A549 (cell line): Measurements from ENCODE around the gene SLC25A36.

Source experiments
- BHLHE40 ChIP-seq: IDR thresholded peaks from 2 replicates; pipeline ENCODE4 v1.6.1; 2012; ENCODE audit warnings: low read depth, low read length, inconsistent platforms
- CTCF ChIP-seq: fragments of >200 bp; sonication (Bioruptor Twin); formaldehyde crosslinking; IDR thresholded peaks from 3 replicates; pipeline ENCODE4 v1.5.1; 2016
- EP300 ChIP-seq, 2 experiments: fragments of >200 bp; sonication (Bioruptor Twin); formaldehyde crosslinking; IDR thresholded peaks; 2 replicates in 1 of 2; 3 replicates in 1 of 2; pipeline ENCODE4 v1.6.1; 2016 to 2017
- HOXB5 ChIP-seq: fragments of 250-450 bp; sonication (Bioruptor Pico); IDR thresholded peaks from 2 replicates; pipeline ENCODE4 v1.5.0; 2020; ENCODE audit warnings: mild to moderate bottlenecking, moderate library complexity
- MAZ ChIP-seq: fragments of 150-350 bp; IDR thresholded peaks from 2 replicates; pipeline ENCODE4 v1.6.1; 2014; ENCODE audit warnings: antibody characterized with exemption, low read depth, low read length, borderline replicate concordance
- POLR2A ChIP-seq: IDR thresholded peaks from 2 replicates; pipeline ENCODE4 v1.6.1; 2012; ENCODE audit warnings: mild to moderate bottlenecking, low read length
- RAD21 ChIP-seq, 2 experiments: fragments of >200 bp in 1 of 2; sonication (Bioruptor Twin) in 1 of 2; formaldehyde crosslinking in 1 of 2; IDR thresholded peaks in 1 of 2; conservative IDR thresholded peaks in 1 of 2; 2 replicates in 1 of 2; 3 replicates in 1 of 2; pipeline ENCODE4 v1.6.1; 2012 to 2018; ENCODE audit warnings: inconsistent platforms in 1 of 2
- RARB ChIP-seq: fragments of 250-450 bp; sonication (Bioruptor Pico); IDR thresholded peaks from 2 replicates; pipeline ENCODE4 v1.8.0; 2021; ENCODE audit warnings: mild to moderate bottlenecking, moderate library complexity
- SMC3 ChIP-seq: fragments of >200 bp; sonication (Bioruptor Twin); formaldehyde crosslinking; IDR thresholded peaks from 3 replicates; pipeline ENCODE4 v1.6.1; 2018; ENCODE audit warnings: inconsistent platforms
- TF ChIP-seq, protein P1 (sequence below): fragments of 200-600 bp; sonication (generic); IDR thresholded peaks from 2 replicates; pipeline ENCODE4 v1.6.1; 2016; ENCODE audit warnings: antibody characterized with exemption, mild to moderate bottlenecking, moderate library complexity

- TF ChIP-seq EP300 (IDR thresholded peaks at IDR 0.05), result no peak
- TF ChIP-seq RAD21 (conservative IDR thresholded peaks at IDR 0.05 in 1 of 2, IDR thresholded peaks at IDR 0.05 in 1 of 2), result no peak
- TF ChIP-seq BHLHE40, result no peak
- TF ChIP-seq HOXB5 (CRISPR knock-in tag), result no peak
- TF ChIP-seq CTCF, result no peak
- TF ChIP-seq SMC3, result no peak
- TF ChIP-seq MAZ, result no peak
- TF ChIP-seq POLR2A, result no peak
- TF ChIP-seq, protein P1, sequence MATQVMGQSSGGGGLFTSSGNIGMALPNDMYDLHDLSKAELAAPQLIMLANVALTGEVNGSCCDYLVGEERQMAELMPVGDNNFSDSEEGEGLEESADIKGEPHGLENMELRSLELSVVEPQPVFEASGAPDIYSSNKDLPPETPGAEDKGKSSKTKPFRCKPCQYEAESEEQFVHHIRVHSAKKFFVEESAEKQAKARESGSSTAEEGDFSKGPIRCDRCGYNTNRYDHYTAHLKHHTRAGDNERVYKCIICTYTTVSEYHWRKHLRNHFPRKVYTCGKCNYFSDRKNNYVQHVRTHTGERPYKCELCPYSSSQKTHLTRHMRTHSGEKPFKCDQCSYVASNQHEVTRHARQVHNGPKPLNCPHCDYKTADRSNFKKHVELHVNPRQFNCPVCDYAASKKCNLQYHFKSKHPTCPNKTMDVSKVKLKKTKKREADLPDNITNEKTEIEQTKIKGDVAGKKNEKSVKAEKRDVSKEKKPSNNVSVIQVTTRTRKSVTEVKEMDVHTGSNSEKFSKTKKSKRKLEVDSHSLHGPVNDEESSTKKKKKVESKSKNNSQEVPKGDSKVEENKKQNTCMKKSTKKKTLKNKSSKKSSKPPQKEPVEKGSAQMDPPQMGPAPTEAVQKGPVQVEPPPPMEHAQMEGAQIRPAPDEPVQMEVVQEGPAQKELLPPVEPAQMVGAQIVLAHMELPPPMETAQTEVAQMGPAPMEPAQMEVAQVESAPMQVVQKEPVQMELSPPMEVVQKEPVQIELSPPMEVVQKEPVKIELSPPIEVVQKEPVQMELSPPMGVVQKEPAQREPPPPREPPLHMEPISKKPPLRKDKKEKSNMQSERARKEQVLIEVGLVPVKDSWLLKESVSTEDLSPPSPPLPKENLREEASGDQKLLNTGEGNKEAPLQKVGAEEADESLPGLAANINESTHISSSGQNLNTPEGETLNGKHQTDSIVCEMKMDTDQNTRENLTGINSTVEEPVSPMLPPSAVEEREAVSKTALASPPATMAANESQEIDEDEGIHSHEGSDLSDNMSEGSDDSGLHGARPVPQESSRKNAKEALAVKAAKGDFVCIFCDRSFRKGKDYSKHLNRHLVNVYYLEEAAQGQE, result no peak
- TF ChIP-seq RARB, result no peak
Observed at GRCh38 chr3:140914384-140914945, 27.2 kb upstream of the SLC25A36 start.
